AG04449 (cell line): Measurements from ENCODE around the gene AGBL4.

Source experiments
- CTCF ChIA-PET: fragments of 350-600 bp; formaldehyde crosslinking; extraction: SDS; loops from one replicate; lab custom pipeline; 2021; ENCODE audit warnings: antibody characterized with exemption; lab: Yijun Ruan, JAX
- POLR2A ChIA-PET: fragments of 400-600, 350-600 bp; formaldehyde crosslinking; extraction: SDS; loops from one replicate; lab custom pipeline; 2020; ENCODE audit warnings: antibody characterized with exemption, inconsistent platforms; lab: Yijun Ruan, JAX
- DNase-seq: peaks from one replicate; pipeline ENCODE4 v3.0.0-alpha.2; 2010; ENCODE audit warnings: low read depth, low spot score
- H3K4me3 ChIP-seq: 2 replicates; pipeline ENCODE4 v1.5.1; 2011; ENCODE audit warnings: low read depth, mild to moderate bottlenecking, control low read depth, low read length
- TF ChIP-seq, protein P1 (sequence below): IDR thresholded peaks from one replicate; pipeline ENCODE4 v1.5.1; 2011; ENCODE audit warnings: mild to moderate bottlenecking, moderate library complexity, low read length, control low read depth, inconsistent platforms; ENCODE audit not compliant: insufficient read depth; ENCODE audit errors: missing control alignments

Gene AGBL4

DNA sequence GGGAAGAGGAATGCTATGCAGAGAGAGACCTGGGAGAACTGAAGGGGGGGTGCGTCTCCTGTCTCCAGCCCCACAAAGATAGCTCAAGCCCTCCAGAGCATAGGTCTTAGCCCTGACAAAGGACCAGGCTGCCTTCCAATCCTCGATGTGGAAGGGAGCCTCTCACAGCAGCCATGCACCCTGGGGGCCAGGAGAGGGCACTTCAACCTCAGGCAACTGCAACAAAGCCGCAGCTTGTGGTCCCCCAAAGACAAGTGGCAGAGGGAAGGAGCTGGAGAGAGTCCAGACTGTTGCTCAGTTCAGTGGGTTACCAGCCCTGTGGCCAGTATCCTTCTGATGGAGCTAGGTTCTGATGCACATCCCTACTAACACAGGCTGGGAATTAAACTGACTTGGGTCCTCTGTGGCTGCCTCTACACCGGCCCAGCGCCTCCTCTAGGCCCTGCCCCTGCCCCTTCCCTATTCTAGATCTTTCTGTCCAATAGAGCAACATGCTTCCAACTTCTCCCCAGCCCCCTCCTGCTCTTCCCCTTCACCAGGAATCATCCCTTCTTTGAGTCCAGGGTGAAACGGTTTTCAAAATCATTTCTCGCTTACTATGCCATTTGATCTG is 1451.0 kb downstream of the AGBL4 start:
- H3K4me3 ChIP-seq, result no peak overlapping the region
- CTCF ChIA-PET, result interaction anchor here (0.6 to 2.0 kb wide), 6 partner anchors 9 to 268 kb away, joined by 3 to 6 read pairs (median 4); no protein-coding TSS in a partner anchor
- TF ChIP-seq, protein P1, sequence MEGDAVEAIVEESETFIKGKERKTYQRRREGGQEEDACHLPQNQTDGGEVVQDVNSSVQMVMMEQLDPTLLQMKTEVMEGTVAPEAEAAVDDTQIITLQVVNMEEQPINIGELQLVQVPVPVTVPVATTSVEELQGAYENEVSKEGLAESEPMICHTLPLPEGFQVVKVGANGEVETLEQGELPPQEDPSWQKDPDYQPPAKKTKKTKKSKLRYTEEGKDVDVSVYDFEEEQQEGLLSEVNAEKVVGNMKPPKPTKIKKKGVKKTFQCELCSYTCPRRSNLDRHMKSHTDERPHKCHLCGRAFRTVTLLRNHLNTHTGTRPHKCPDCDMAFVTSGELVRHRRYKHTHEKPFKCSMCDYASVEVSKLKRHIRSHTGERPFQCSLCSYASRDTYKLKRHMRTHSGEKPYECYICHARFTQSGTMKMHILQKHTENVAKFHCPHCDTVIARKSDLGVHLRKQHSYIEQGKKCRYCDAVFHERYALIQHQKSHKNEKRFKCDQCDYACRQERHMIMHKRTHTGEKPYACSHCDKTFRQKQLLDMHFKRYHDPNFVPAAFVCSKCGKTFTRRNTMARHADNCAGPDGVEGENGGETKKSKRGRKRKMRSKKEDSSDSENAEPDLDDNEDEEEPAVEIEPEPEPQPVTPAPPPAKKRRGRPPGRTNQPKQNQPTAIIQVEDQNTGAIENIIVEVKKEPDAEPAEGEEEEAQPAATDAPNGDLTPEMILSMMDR, result peak; percentile 73
- POLR2A ChIA-PET, result no interaction called here
- no peak for DNase-seq

DNA sequence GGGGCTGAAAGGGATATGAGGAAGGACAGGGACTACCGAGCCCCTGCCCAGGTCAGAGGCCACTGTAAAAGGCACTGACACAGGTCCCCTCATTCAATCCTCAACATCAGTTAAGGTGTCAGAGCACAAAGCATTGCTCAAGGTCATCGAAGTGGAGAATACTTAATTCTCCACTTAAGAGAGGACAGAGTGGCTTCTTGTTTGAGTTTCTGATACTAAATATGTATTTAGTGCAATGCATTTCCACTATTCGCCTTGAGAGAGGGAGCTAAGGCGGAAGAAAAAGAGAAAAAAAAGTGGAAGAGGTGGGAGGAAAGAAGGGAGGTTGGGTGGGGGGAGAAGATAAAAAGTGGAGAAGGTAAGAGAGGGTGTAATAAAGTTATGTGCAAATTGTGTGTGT is 1451.6 kb downstream of the AGBL4 start:
- H3K4me3 ChIP-seq, result no peak overlapping the region
- POLR2A ChIA-PET, result interaction anchor here (0.6 kb wide), 1 partner anchor 9 kb away, joined by 3 read pairs; no protein-coding TSS in a partner anchor
- CTCF ChIA-PET, result interaction anchor here (0.6 to 2.0 kb wide), 6 partner anchors 8 to 268 kb away, joined by 3 to 6 read pairs (median 4); no protein-coding TSS in a partner anchor
- TF ChIP-seq, protein P1, result no peak
- no peak for DNase-seq

DNA sequence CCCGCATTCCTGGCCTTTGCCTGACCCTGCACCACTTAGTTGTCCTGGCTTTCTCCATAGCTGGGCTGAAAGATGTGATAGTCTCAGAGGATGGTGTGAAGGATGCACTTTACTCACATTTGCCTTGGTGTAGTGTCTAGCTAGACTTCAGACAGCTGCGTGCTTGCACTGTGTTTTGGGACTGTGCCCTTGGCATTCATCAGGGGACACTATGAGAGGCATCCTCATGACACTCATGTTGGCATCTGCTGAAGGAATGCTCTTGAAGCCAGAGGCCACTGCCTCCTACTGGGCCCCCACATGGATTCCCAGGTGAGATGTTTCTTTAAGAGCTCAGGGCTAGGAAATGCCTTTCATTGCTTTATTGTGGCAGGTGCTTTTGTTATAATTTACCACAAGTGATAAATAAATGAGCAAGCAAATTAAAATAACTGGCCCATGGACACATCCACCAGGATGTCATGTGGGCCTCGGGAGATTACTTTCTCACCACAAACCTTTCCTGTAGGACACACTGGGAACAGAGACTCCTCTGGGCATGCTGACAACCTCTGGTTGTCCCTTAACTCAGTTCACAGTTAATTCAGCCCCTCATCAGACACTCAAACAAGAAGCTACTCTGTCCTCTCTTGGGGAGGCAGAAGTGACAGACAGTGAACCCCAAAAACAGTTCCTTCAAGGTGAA is 1452.3 kb downstream of the AGBL4 start:
- ChIA-PET POLR2A (interaction anchor here (0.6 kb wide), 1 partner anchor 9 kb away, joined by 3 read pairs; no protein-coding TSS in a partner anchor), CTCF (interaction anchor here (2.0 kb wide), 1 partner anchor 246 kb away, joined by 6 read pairs; no protein-coding TSS in a partner anchor)
- no peak overlapping the region for H3K4me3 ChIP-seq
- TF ChIP-seq, protein P1, result no peak
- no peak for DNase-seq

DNA sequence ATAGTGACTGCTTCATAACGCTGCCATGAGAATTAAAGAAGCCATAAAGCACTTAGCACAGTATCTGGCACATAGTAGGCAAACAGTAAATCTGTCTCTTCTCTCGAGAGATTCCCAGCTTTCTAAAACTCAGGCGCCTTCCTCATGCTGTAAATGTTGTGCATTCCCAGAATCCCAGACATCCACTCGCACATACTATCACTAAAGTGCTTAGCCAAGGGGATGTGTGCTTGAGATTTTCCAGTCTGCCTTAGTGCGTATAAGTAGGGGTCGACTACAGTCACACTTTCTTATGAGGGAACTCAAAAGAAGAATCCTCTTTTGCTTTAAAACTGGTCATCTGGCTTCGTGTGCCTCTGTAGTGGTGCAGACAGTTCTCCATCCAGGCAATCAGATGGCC is 1453.2 kb downstream of the AGBL4 start:
- POLR2A ChIA-PET, result no interaction called here
- DNase-seq, result no peak
- H3K4me3 ChIP-seq, result no peak overlapping the region
- CTCF ChIA-PET, result no interaction called here
- TF ChIP-seq, protein P1, result no peak

DNA sequence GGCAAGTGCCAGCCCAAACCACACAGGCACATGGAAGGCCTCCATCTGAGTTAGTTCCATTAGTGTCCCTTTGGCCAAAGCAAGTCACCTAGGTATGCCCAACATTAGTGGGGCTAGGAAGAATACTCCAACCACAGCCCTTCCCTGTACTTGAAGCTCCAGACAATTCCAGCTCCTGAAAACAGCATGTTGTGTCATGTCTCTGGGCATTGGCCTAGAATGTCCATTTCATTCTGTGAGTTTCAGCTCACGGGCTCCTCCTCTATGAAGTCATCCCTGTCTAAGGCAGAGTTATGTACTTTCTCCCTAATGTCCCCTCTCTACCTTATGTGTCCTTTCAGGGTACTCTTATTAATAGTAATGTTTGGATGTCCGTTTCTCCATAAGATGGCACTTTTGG is 1455.3 kb downstream of the AGBL4 start:
- CTCF ChIA-PET, result no interaction called here
- no peak for DNase-seq
- no peak overlapping the region for H3K4me3 ChIP-seq
- TF ChIP-seq, protein P1, result no peak
- POLR2A ChIA-PET, result no interaction called here

DNA sequence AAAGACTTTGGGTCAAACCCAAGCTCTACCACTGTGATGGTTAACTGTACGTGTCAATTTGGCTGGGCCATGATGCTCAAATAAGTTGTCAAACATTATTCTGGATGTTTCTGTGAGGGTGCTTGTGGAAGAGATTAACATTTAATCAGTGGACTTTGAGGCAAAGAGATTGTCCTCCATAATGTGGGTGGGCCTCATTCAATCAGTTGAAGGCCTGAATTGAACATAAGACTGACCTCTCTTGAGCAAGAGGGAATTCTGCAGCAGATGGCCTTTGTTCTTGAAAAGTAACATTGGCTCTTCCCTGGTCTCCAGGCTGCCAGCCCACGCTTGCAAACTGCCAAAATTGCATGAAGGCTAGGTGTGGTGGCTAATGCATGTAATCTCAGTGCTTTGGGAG is 1457.3 kb downstream of the AGBL4 start:
- no peak overlapping the region for H3K4me3 ChIP-seq
- ChIA-PET CTCF (interaction anchor here (1.4 kb wide), 1 partner anchor 15 kb away, joined by 4 read pairs; no protein-coding TSS in a partner anchor), POLR2A (no interaction called here)
- no peak for DNase-seq
- TF ChIP-seq, protein P1, result no peak
